HG03108 (cell line): ENCODE results near the gene TMX1.

ENCODE experiments used
- ATAC-seq: cut with Tn5 transposase; IDR thresholded peaks from one replicate; pipeline ENCODE4 v1.9.1; 2021; ENCODE audit warnings: moderate library complexity; ENCODE audit not compliant: unreplicated experiment

TMX1 gene

GRCh38 chr14:51242545-51243490 is 2.8 kb downstream of the TMX1 start:
- ATAC-seq = no peak

- ATAC-seq = no peak
Observed at GRCh38 chr14:51244591-51244990, 4.5 kb downstream of the TMX1 start.

GRCh38 chr14:51246032-51246431 is 6.0 kb downstream of the TMX1 start:
- ATAC-seq = no peak

DNA sequence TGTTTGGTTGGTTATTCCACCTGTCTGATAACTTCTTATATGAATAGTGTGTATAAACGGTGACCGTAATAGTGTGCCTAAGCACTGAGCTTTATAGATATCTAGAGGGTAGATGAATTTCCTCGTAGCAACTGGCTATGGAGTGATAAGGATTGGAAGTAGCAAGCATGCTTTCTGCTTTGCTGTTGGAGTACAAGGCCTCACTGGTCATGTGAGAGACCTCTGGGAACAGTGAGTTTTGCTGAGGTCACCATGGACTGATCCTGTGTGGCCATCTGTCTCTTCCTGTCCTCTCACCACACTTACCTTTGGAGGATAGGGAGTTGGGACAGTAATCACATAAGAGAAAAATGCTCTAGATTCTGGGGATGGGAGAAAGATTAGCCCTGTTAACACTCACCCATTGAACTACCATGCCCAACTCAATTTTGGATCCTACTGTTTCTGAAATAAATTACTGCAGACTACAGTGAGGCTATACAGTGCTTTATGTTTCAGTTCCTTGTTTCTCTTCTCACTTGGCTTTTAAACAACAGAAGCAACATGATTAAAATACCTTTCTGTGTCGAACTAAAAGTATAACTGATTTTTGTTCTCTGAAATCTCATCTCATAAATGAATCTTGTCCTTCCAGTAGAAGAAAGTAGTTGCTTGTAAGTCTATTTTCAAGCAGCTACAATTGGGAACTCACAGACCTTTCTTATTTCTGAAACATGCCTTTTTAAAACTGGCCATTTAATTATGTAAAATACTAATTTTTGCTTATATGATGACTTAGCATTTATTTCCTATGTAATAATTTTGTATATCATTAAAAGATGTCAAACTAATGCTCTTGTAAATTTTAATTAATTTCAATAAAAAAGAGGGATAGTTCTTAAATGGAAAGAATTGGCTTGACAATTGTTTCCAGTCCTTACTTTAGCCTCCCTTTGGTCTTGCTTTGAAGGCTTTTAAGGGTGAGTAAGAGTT is 8.3 kb downstream of the TMX1 start:
- ATAC-seq = peak; percentile 76

- ATAC-seq = no peak
Observed at GRCh38 chr14:51251486-51251885, 11.4 kb downstream of the TMX1 start.

DNA sequence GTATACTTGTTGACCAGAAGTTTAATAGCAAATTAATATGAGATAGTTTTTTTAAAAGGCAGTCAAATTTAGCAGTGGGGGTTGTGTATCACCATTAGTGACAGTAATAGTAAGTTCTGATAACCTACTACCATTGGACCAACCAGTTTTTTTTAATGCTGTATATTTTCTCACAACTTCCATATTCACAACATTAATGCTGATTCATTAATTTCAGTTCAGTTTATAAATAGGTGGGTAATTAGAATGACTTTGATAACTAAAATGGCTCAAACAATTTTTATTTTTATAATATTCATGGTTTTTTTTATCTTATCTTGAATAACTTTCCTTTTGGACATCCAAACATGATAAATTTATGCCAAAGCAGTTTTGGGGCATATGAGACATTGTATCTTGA is 13.8 kb downstream of the TMX1 start:
- ATAC-seq = no peak

DNA sequence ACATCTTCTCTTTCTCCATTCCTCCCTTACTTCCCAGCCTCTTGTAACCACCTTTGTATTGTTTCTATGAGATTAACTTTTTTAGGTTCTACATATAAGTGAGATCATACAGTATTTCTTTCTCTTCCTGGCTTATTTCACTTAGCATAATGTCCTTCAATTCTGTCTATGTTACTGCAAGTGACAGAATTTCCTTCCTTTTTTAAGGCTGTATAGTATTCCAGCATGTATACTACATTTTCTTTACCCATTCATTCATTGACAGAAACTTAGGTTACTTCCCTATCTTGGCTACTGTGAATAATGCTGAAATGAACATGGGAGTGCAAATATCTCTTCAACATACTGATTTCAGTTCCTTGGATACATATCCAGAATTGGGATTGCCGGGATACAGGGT is 18.2 kb downstream of the TMX1 start:
- ATAC-seq = no peak

- ATAC-seq = no peak
Observed at GRCh38 chr14:51258788-51259187, 18.7 kb downstream of the TMX1 start.

GRCh38 chr14:51260225-51260624 is 20.2 kb downstream of the TMX1 start:
- ATAC-seq = no peak

DNA sequence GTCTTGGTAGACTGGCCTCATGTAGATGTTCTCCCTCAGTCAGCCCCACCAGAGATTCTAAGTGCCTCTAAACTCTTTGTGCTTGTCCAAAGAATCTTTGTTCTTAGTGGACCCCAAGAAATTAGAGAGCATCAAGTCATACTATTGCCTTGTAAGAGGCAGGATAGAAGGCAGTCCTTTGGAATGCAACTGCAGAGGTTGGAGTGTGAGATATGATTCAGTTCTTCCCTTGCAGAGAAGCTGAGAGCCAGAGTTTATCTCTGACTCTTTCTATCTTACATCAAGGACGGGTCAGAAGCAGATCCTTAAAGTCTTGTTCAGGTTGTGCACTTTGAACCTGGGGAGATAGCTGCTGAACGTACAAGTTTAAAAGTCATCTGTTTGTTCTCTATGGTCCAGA is 21.1 kb downstream of the TMX1 start:
- ATAC-seq = no peak

GRCh38 chr14:51262868-51263267 is 22.8 kb downstream of the TMX1 start:
- ATAC-seq = no peak

- ATAC-seq = no peak
Observed at GRCh38 chr14:51269634-51270033, 29.6 kb downstream of the TMX1 start.

GRCh38 chr14:51276605-51277004 is 36.6 kb downstream of the TMX1 start:
- ATAC-seq = no peak

DNA sequence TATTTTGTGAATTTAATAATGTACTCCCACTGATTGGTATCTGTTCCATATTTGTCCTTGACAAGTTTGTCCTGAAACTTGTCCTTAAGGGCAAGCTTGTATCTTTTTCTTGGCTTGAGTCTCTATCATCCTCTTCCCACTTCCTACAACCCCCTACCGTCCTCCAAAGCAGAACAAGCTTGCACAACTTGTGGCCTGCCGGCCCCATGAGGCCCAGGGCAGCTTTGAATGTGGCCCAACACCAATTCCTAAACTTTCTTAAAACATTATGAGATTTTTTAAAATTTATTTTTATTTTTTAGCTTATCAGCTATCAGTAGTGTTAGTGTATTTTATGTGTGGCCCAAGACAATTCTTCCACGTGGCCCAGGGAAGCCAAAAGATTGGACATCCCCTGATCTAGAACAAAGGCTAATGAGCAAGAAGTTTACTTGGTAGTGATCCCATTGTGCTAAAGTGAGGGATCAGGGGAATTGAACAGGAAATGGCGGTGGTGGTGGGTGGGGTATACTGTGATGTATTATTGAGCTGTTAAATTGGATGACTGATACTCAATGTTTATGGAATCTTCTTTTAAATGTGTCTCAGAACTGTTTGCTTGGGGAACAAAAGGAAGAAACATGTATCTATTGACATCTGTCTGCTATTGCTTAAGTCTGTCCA is 37.8 kb downstream of the TMX1 start:
- no peak for ATAC-seq

DNA sequence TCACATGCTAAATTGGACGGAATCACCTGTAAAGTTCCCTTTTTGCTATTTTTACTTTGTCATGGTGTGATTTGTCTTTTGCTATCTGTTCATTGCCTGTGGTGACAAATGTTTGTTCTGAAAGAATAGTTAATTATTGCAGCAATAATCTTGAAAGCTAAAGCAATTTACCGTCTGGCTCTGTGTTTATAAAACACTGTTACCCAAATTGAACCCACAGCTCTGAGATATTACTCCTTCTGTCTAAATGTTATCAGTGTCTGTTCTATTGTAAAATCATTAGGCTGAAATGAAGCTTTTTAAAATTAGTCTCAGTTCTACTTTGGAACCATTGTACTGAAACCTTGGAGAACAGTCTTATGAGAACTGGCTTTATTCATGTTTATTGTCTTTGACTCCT is 42.5 kb downstream of the TMX1 start:
- no peak for ATAC-seq

DNA sequence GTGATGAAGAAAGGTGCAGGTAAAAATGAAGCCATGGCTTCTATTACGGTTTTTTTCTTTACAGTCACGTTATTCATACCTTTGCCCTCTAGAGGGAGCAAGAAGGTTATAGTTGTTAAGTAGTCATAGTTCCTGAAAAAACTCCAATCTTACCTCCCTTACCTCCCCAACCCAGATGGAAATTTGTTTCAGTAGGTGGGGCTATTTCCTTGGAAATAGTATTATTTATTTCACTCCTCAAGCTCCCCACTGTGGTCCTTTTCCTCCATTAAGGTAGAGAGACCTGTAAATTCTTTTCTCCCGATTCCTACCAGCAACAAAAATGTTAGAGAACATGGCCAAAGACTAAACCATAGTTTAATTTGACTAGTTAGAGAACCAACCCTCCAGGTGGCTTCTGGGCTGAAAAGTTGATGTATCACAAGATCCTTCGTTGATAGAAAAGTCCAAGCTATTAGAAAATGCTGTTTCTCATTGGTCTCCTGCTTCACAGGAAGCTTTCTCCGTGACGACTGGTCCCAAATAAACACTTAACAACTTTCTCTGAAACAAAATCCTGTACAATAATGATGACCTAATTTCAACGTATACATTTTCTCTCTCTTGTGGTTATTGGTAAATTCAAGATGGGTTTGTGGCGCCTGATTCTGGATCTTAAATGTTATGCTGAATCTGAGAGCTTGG is 43.5 kb downstream of the TMX1 start:
- no peak for ATAC-seq

- ATAC-seq = no peak
Observed at GRCh38 chr14:51284241-51284640, 44.2 kb downstream of the TMX1 start.

DNA sequence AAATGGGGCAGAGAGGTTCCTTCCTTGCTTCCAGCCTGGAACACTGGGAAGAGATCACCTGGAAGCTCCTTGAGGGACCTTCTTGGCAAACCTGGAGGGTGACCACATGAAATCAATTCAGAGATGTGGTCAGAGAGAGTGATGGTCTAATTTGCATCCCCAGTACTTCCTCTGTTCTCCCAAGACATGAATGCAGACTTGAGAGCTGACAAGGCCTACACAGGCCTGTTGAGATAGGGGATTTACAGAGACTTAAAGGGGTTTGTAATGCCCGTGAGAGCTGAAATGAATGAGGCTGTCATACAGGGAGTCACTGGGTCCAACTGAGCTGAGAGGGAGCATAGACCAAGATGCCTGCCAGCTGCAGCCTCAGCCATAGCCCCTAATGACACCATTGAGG is 45.1 kb downstream of the TMX1 start:
- peak; percentile 57 for ATAC-seq

DNA sequence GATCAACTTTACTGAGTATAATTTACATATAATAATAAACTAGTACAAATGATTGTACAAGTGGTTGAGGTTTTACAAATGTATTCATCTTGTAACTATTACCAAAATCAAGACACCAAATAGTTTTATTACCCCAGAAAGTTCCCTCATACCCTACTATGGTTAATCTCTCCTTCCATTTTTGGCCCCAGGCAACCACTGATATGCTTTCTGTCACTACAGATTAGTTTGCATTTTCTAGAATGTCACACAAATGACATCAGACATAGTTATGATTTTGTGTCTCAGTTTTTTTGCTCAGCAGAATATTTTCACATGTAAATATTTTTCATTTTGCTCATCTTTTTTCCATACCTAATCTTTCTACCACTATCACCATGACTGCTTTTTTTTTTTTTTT is 49.1 kb downstream of the TMX1 start:
- ATAC-seq = no peak

- no peak for ATAC-seq
Observed at GRCh38 chr14:51290132-51290531, 50.1 kb downstream of the TMX1 start.

DNA sequence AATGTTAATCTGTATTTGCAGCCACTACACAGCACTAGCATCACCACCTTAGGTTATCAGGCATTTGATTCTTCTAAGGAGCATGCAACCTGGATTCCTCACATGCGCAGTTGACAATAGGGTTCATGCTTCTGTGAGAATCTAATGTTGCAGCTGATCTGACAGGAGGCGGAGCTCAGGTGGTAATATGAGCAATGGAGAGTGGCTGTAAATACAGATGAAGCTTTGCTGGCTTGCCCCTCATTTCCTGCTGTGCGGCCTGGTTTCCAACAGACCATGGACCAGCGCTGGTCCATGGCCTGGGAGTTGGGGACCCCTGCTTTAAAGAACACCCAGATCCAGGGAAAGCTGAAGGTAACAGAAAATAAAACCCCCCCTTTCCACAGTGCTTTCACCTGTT is 51.0 kb downstream of the TMX1 start:
- ATAC-seq = no peak
